IMR-90 (cell line): ENCODE measurements around the gene DPPA4. TPM values are rescaled to one million over a fixed set of nuclear protein-coding genes. Genes with fewer than 3 reads are reported as not detected.

Experiments used
- ATAC-seq: fragments of 200-7000 bp; cut with Tn5 transposase; 2 replicates; pipeline ENCODE4 v1.9.1; 2020; ENCODE audit warnings: low read depth, mild to moderate bottlenecking, moderate library complexity
- BruUV-seq: library from RNA; stranded (reverse); fragments of 400-500 nt; replicated peaks from 2 replicates; lab custom pipeline; 2021; lab: Mats Ljungman, UMichigan
- CTCF ChIA-PET: fragments of 300-600 bp; formaldehyde crosslinking; extraction: SDS; loops from one replicate; lab custom pipeline; 2021; ENCODE audit warnings: antibody characterized with exemption; lab: Yijun Ruan, JAX
- POLR2A ChIA-PET: fragments of 300-600 bp; sonication (Branson Sonifier 250); formaldehyde crosslinking; loops from one replicate; lab custom pipeline; 2022; ENCODE audit warnings: antibody characterized with exemption; ENCODE audit not compliant: unreplicated experiment; lab: Charles Lee
- DNase-seq: peaks from one replicate; pipeline ENCODE4 v3.0.0; 2013
- H2AFZ ChIP-seq: replicated peaks from 2 replicates; pipeline ENCODE3; 2013; ENCODE audit warnings: low read length, mild to moderate bottlenecking; ENCODE audit not compliant: poor library complexity
- H2AK5ac ChIP-seq: 2 replicates; pipeline ENCODE4 v1.6.1; 2013; ENCODE audit warnings: low read depth, low read length, inconsistent platforms
- H2AK9ac ChIP-seq: replicated peaks from 2 replicates; pipeline ENCODE3; 2013; ENCODE audit warnings: mild to moderate bottlenecking, low read depth, low read length, moderate library complexity; ENCODE audit not compliant: poor library complexity
- H2BK120ac ChIP-seq: 2 replicates; pipeline ENCODE4 v1.6.1; 2013; ENCODE audit warnings: low read depth, low read length, inconsistent platforms
- H2BK15ac ChIP-seq: 3 replicates; pipeline ENCODE4 v1.6.1; 2013; ENCODE audit warnings: low read depth, low read length, inconsistent platforms
- H2BK20ac ChIP-seq: 2 replicates; pipeline ENCODE4 v1.6.1; 2013; ENCODE audit warnings: low read depth, mild to moderate bottlenecking, inconsistent platforms, low read length, moderate library complexity
- H2BK5ac ChIP-seq: 2 replicates; pipeline ENCODE4 v1.6.1; 2013; ENCODE audit warnings: mild to moderate bottlenecking, low read depth, low read length, inconsistent platforms; ENCODE audit not compliant: poor library complexity, severe bottlenecking
- H3K14ac ChIP-seq: replicated peaks from 2 replicates; pipeline ENCODE4 v1.6.1; 2013; ENCODE audit warnings: low read depth, low read length, inconsistent platforms
- H3K18ac ChIP-seq: 2 replicates; pipeline ENCODE4 v1.6.1; 2013; ENCODE audit warnings: low read depth, low read length, control low read depth
- H3K23ac ChIP-seq: 2 replicates; pipeline ENCODE4 v1.6.1; 2013; ENCODE audit warnings: low read depth, low read length, inconsistent platforms
- H3K27ac ChIP-seq: 2 replicates; pipeline ENCODE4 v1.5.1; 2013; ENCODE audit warnings: mild to moderate bottlenecking, control low read depth, low read length; ENCODE audit not compliant: insufficient read depth
- H3K27me3 ChIP-seq: 2 replicates; pipeline ENCODE4 v1.6.1; 2013; ENCODE audit warnings: low read length; ENCODE audit not compliant: control insufficient read depth, insufficient read depth
- H3K36me3 ChIP-seq: 2 replicates; pipeline ENCODE4 v1.6.1; 2013; ENCODE audit warnings: low read length, mixed read lengths; ENCODE audit not compliant: control insufficient read depth, insufficient read depth
- H3K4ac ChIP-seq: 2 replicates; pipeline ENCODE4 v1.6.1; 2013; ENCODE audit warnings: low read depth, low read length, inconsistent platforms
- H3K4me1 ChIP-seq: 2 replicates; pipeline ENCODE4 v1.6.1; 2013; ENCODE audit warnings: low read length, mixed read lengths; ENCODE audit not compliant: control insufficient read depth, insufficient read depth
- H3K4me2 ChIP-seq: 2 replicates; pipeline ENCODE4 v1.6.1; 2013; ENCODE audit warnings: low read depth, mild to moderate bottlenecking, control low read depth, low read length, moderate library complexity
- H3K4me3 ChIP-seq: 2 replicates; pipeline ENCODE4 v1.5.1; 2013; ENCODE audit warnings: low read depth, mild to moderate bottlenecking, control low read depth, low read length, moderate library complexity; ENCODE audit not compliant: insufficient read depth
- H3K56ac ChIP-seq: 2 replicates; pipeline ENCODE4 v1.6.1; 2013; ENCODE audit warnings: low read length, inconsistent platforms; ENCODE audit not compliant: insufficient read depth; ENCODE audit errors: extremely low read depth
- H3K79me1 ChIP-seq, 2 experiments: 2 replicates each; pipeline ENCODE4 v1.6.1; 2013; ENCODE audit warnings: low read length in 2 of 2, inconsistent platforms in 1 of 2, low read depth in 1 of 2
- H3K9ac ChIP-seq: 2 replicates; pipeline ENCODE4 v1.6.1; 2013; ENCODE audit warnings: low read depth, low read length, control low read depth
- H3K9me1 ChIP-seq: 2 replicates; pipeline ENCODE4 v1.6.1; 2013; ENCODE audit warnings: low read length, inconsistent platforms; ENCODE audit not compliant: insufficient read depth
- H3K9me3 ChIP-seq: 2 replicates; pipeline ENCODE4 v1.6.1; 2013; ENCODE audit warnings: low read length; ENCODE audit not compliant: control insufficient read depth, insufficient read depth
- H4K20me1 ChIP-seq: 2 replicates; pipeline ENCODE4 v1.6.1; 2013; ENCODE audit warnings: low read length, inconsistent platforms; ENCODE audit not compliant: insufficient read depth
- H4K5ac ChIP-seq: 2 replicates; pipeline ENCODE4 v1.6.1; 2013; ENCODE audit warnings: mild to moderate bottlenecking, low read depth, low read length, control low read depth
- H4K8ac ChIP-seq, 2 experiments: 2 replicates each; pipeline ENCODE4 v1.6.1; 2013; ENCODE audit warnings: low read depth in 2 of 2, low read length in 2 of 2, control low read depth in 1 of 2, inconsistent platforms in 1 of 2
- H4K91ac ChIP-seq: 2 replicates; pipeline ENCODE4 v1.6.1; 2013; ENCODE audit warnings: low read depth, low read length, inconsistent platforms; ENCODE audit not compliant: insufficient read depth
- BHLHE40 ChIP-seq: fragments of 150-350 bp; IDR thresholded peaks from 2 replicates; pipeline ENCODE4 v1.6.1; 2016; ENCODE audit warnings: mild to moderate bottlenecking, low read depth, low read length
- CEBPB ChIP-seq: IDR thresholded peaks from 2 replicates; pipeline ENCODE4 v1.6.1; 2012; ENCODE audit warnings: low read depth, low read length, improper control_type of control experiment
- CTCF ChIP-seq: conservative IDR thresholded peaks from 2 replicates; pipeline ENCODE4 v1.5.1; 2012; ENCODE audit warnings: mild to moderate bottlenecking, low read depth, low read length, improper control_type of control experiment
- ELK1 ChIP-seq: fragments of 150-350 bp; IDR thresholded peaks from 2 replicates; pipeline ENCODE4 v1.6.1; 2016; ENCODE audit warnings: low read depth, mild to moderate bottlenecking, low read length, moderate library complexity, borderline replicate concordance
- FOS ChIP-seq: fragments of 150-350 bp; IDR thresholded peaks from 2 replicates; pipeline ENCODE4 v1.6.1; 2016; ENCODE audit warnings: low read depth, low read length
- MAFK ChIP-seq: IDR thresholded peaks from 2 replicates; pipeline ENCODE4 v1.6.1; 2012; ENCODE audit warnings: low read depth, low read length, improper control_type of control experiment
- MXI1 ChIP-seq: IDR thresholded peaks from 2 replicates; pipeline ENCODE4 v1.6.1; 2012; ENCODE audit warnings: low read depth, mild to moderate bottlenecking, low read length, moderate library complexity, borderline replicate concordance
- NFE2L2 ChIP-seq: fragments of 150-350 bp; IDR thresholded peaks from 2 replicates; pipeline ENCODE4 v1.6.1; 2016; ENCODE audit warnings: low read depth, mild to moderate bottlenecking, low read length
- POLR2A ChIP-seq: IDR thresholded peaks from 2 replicates; pipeline ENCODE4 v1.6.1; 2012; ENCODE audit warnings: mild to moderate bottlenecking, low read depth, low read length
- RAD21 ChIP-seq: IDR thresholded peaks from 2 replicates; pipeline ENCODE4 v1.6.1; 2012; ENCODE audit warnings: low read length, improper control_type of control experiment
- RCOR1 ChIP-seq: IDR thresholded peaks from 2 replicates; pipeline ENCODE4 v1.6.1; 2012; ENCODE audit warnings: mild to moderate bottlenecking, low read length, improper control_type of control experiment; ENCODE audit not compliant: insufficient replicate concordance
- RFX5 ChIP-seq: IDR thresholded peaks from 2 replicates; pipeline ENCODE4 v1.8.0; 2012; ENCODE audit warnings: low read depth, mild to moderate bottlenecking, low read length, moderate library complexity
- SMC3 ChIP-seq: fragments of 150-350 bp; IDR thresholded peaks from 2 replicates; pipeline ENCODE4 v1.6.1; 2016; ENCODE audit warnings: low read depth, mild to moderate bottlenecking, antibody characterized with exemption, low read length, moderate library complexity
- USF2 ChIP-seq: fragments of 150-350 bp; IDR thresholded peaks from 2 replicates; pipeline ENCODE4 v1.6.1; 2017; ENCODE audit warnings: mild to moderate bottlenecking, antibody characterized with exemption, low read length, low read depth
- WGBS, 2 experiments: methylation state at CpG; one replicate each; pipeline versions ENCODE4 v1.1.5 to v1.1.7; 2013; ENCODE audit warnings: missing lambda C conversion rate in 2 of 2; ENCODE audit not compliant: insufficient read length in 1 of 2; ENCODE audit errors: extremely low coverage in 2 of 2; 5-methylcytosine and 5-hydroxymethylcytosine counted together
- dilution Hi-C: fragments of 300-500 bp; cut with HindIII; formaldehyde crosslinking; loops from one replicate; pipeline ENCODE4 v1.14.3; 2018; ENCODE audit warnings: low sequenced_read_pairs; ENCODE audit not compliant: unreplicated experiment
- in situ Hi-C: fragments of 300-500 bp; cut with MboI; formaldehyde crosslinking; loops from 3 replicates; pipeline ENCODE4 v1.14.3; 2019; ENCODE audit warnings: low sequenced_read_pairs, inconsistent platforms, mixed read lengths
- intact Hi-C: fragments of 100-400 bp; cut with micrococcal nuclease; formaldehyde crosslinking; loops from 2 replicates; pipeline ENCODE4 v1.10.0; 2022
- polyA plus RNA-seq, 3 experiments: library from polyadenylated mRNA; depleted of rRNA; stranded (reverse); fragments of >200 nt; gene quantifications; 2 replicates each; pipeline ENCODE4 v1.2.3, GENCODE V29; 2012; ENCODE audit warnings: low replicate concordance in 1 of 3
- total RNA-seq: library from RNA; depleted of rRNA; stranded (reverse); fragments of >200 nt; gene quantifications from 2 replicates; pipeline ENCODE4 v1.2.3, GENCODE V29; 2012

DPPA4 gene
- total and polyA plus RNA-seq, 2 of the 4 experiments (the other 2 are of a cell fraction) = 0.02 TPM; not detected in 1

- Histone ChIP-seq H3K4ac (no peak overlapping the region), H2BK15ac (no peak overlapping the region), H3K23ac (no peak overlapping the region), H3K9me3 (peaks cover 3% of the 10 kb centered on the region; the same call in 1 of the 2 replicates), H3K4me2 (no peak overlapping the region), H2AK9ac (no peak overlapping the region), H3K9me1 (no peaks in the 10 kb centered on the region), H4K8ac (no peak overlapping the region), H3K4me1 (no peaks in the 10 kb centered on the region), H2AK5ac (no peak overlapping the region), H3K4me3 (no peak overlapping the region), H3K9ac (no peak overlapping the region), H3K18ac (no peak overlapping the region), H3K79me1 (no peaks in the 10 kb centered on the region), H3K14ac (no peak overlapping the region), H3K56ac (no peak overlapping the region), H3K27ac (no peak overlapping the region), H2AFZ (no peak overlapping the region), H2BK5ac (no peak overlapping the region), H3K36me3 (no peaks in the 10 kb centered on the region), H2BK120ac (no peak overlapping the region), H3K27me3 (no peaks in the 10 kb centered on the region), H4K5ac (no peak overlapping the region), H4K20me1 (no peaks in the 10 kb centered on the region), H2BK20ac (no peak overlapping the region), H4K91ac (no peak overlapping the region)
- ATAC-seq (no peak), DNase-seq (no peak)
- BruUV-seq = no TSS peak
- no CpG with 5 or more reads among the region's 5 CpGs for WGBS, 2 experiments
- CTCF ChIA-PET = no interaction called here
- dilution Hi-C loops (no loop called here), in situ Hi-C loops (no loop called here), intact Hi-C loops (no loop called here)
- POLR2A ChIA-PET = no interaction called here
- TF ChIP-seq CTCF (no peak), NFE2L2 (no peak), POLR2A (no peak), SMC3 (no peak), MAFK (no peak), USF2 (no peak), RCOR1 (no peak), FOS (no peak), MXI1 (no peak), BHLHE40 (no peak), ELK1 (no peak), CEBPB (no peak), RAD21 (no peak), RFX5 (no peak)
Measured at GRCh38 chr3:109331692-109332091, 5.7 kb downstream of the DPPA4 start.
